Gastroesophageal sphincter (tissue), 4 donors: ENCODE data around the gene MAPK8. TPM values are rescaled to one million over a fixed set of nuclear protein-coding genes. Genes with fewer than 3 reads are reported as not detected.

Experiments
- ATAC-seq: fragments of 150-250 bp; one replicate; pipeline ENCODE4 v1.9.1; 2016; ENCODE audit warnings: mild to moderate bottlenecking, moderate library complexity
- H3K27ac ChIP-seq, 4 donors: fragments of 200-600 bp; sonication (generic) in 3 of 4; 1 replicate in 3 of 4; 2 replicates in 1 of 4; pipeline ENCODE4 v1.5.1; 2016 to 2019
- H3K27me3 ChIP-seq: fragments of 200-600 bp; sonication (generic); one replicate; pipeline ENCODE4 v1.5.1; 2019
- H3K36me3 ChIP-seq, 2 donors: fragments of 200-600 bp; sonication (generic); one replicate each; pipeline ENCODE4 v1.5.1; 2019; ENCODE audit warnings: control low read depth in 1 of 2
- H3K4me1 ChIP-seq, 3 donors: fragments of 200-600 bp; sonication (generic); 1 replicate in 2 of 3; 2 replicates in 1 of 3; pipeline ENCODE4 v1.5.1; 2016 to 2019; ENCODE audit warnings: control low read depth in 2 of 3
- H3K4me3 ChIP-seq, 2 donors: fragments of 200-600 bp; sonication (generic); one replicate each; pipeline ENCODE4 v1.5.1; 2019; ENCODE audit warnings: mild to moderate bottlenecking in 1 of 2, moderate library complexity in 1 of 2
- H3K9me3 ChIP-seq, 3 donors: fragments of 200-600 bp; sonication (generic); one replicate each; pipeline ENCODE4 v1.5.1; 2017 to 2019; ENCODE audit warnings: control low read depth in 2 of 3
- CTCF ChIP-seq, 4 experiments: fragments of 200-600 bp in 2 of 4; fragments of 450-650 bp in 2 of 4; sonication (generic) in 1 of 4; IDR thresholded peaks; one replicate each; pipeline ENCODE4 v1.5.1; 2017 to 2019; ENCODE audit warnings: antibody characterized with exemption in 4 of 4, mild to moderate bottlenecking in 2 of 4, moderate library complexity in 2 of 4
- EP300 ChIP-seq: sonication (generic); formaldehyde crosslinking; IDR thresholded peaks from one replicate; pipeline ENCODE4 v1.6.1; 2017; ENCODE audit warnings: antibody characterized with exemption, mild to moderate bottlenecking
- POLR2A ChIP-seq, 2 donors: fragments of 450-650 bp; IDR thresholded peaks; one replicate each; pipeline ENCODE4 v1.6.1; 2017; ENCODE audit warnings: antibody characterized with exemption in 2 of 2, mild to moderate bottlenecking in 2 of 2, moderate library complexity in 1 of 2
- POLR2AphosphoS5 ChIP-seq: sonication (generic); formaldehyde crosslinking; IDR thresholded peaks from one replicate; pipeline ENCODE4 v1.6.1; 2017; ENCODE audit warnings: antibody characterized with exemption
- WGBS, 2 donors: methylation state at CpG; one replicate each; pipeline ENCODE4 v1.1.5; 2018; ENCODE audit warnings: low coverage in 1 of 2; 5-methylcytosine and 5-hydroxymethylcytosine counted together
- total RNA-seq, 4 donors: library from RNA; depleted of rRNA; stranded (reverse); fragments of >200 nt; gene quantifications; one replicate each; pipeline ENCODE4 v1.1.0, GENCODE V29; 2016

Gene MAPK8
- total RNA-seq, 4 donors from 2014 or later, result 35.6 to 63.7 (median 40.7) TPM

DNA sequence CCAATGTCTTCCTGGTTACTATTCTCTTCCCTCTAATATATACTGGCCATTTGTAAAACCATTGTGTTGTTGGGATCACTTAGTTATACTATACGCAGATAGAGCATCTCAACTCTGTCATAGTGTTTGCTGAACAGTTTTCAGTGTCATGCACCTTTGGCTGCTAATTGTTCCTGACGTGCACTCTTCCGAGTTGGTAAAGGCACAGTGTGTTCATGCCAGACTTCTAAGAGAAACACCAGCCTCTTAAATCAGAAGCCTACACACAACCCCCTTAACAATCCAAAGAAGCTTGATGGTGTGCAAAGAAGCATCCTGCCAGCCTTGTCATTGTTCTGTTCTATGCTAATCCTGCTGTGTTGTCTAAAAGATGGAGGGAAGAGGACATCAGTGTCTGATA is 131.1 kb downstream of the MAPK8 start:
- ATAC-seq, result no peak
- no peak overlapping the region for H3K27ac ChIP-seq
- WGBS, 2 donors, result 100% methylated on average over 2 of the region's 3 CpGs
- H3K4me3 ChIP-seq, result no peak overlapping the region
- no peaks in the 10 kb centered on the region for H3K9me3 ChIP-seq
- TF ChIP-seq CTCF (IDR thresholded peaks at IDR 0.05) (no peak), POLR2AphosphoS5 (no peak), POLR2A (IDR thresholded peaks at IDR 0.05) (no peak), EP300 (no peak)
- H3K4me1 ChIP-seq, result no peaks in the 10 kb centered on the region
- H3K36me3 ChIP-seq, result peaks cover 0 to 56% of the 10 kb centered on the region in 2 donors
- H3K27me3 ChIP-seq, result no peaks in the 10 kb centered on the region

- Histone ChIP-seq H3K36me3 (peaks cover 0 to 44% of the 10 kb centered on the region in 2 donors), H3K27me3 (no peaks in the 10 kb centered on the region), H3K4me1 (no peaks in the 10 kb centered on the region), H3K9me3 (no peaks in the 10 kb centered on the region), H3K27ac (no peak overlapping the region), H3K4me3 (no peak overlapping the region)
- WGBS, 2 donors, result 79 to 92% methylated on average over 2 of the region's 2 CpGs
- TF ChIP-seq CTCF (IDR thresholded peaks at IDR 0.05), result no peak
- TF ChIP-seq POLR2AphosphoS5, result no peak
- TF ChIP-seq POLR2A (IDR thresholded peaks at IDR 0.05), result no peak
- no peak for TF ChIP-seq EP300
- no peak for ATAC-seq
Observed at GRCh38 chr10:48439031-48439430, 132.6 kb downstream of the MAPK8 start.

DNA sequence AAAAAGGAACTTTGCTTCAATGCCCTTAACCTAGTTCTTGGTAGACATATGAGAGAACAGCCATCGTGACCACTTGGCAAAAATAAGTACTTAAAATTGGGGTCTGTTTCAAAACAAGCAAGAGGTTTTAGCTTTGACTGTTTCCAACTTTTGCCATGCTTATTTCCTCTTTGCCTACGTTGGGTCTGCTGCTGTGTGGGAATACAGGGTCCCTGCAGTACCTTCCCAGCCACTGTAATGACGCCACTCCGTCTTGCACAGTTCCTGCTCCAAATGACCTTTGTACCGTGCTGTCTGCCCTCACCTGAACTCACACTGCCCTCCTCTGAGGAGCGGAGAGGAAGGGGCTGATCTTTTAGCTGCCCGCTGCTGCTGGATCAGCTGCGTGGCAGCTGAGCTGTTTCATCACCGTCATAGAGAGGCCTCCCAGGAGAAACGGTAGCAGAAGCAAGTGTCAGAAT is 133.1 kb downstream of the MAPK8 start:
- no peaks in the 10 kb centered on the region for H3K27me3 ChIP-seq
- peaks cover 0 to 39% of the 10 kb centered on the region in 2 donors for H3K36me3 ChIP-seq
- H3K4me1 ChIP-seq, result no peaks in the 10 kb centered on the region
- TF ChIP-seq CTCF (IDR thresholded peaks at IDR 0.05) (no peak), EP300 (no peak), POLR2A (IDR thresholded peaks at IDR 0.05) (no peak), POLR2AphosphoS5 (no peak)
- no peak overlapping the region for H3K27ac ChIP-seq
- WGBS, 2 donors, result 59 to 84% methylated on average over 9 to 10 of the region's 10 CpGs
- H3K9me3 ChIP-seq, result no peaks in the 10 kb centered on the region
- H3K4me3 ChIP-seq, result no peak overlapping the region
- no peak for ATAC-seq

DNA sequence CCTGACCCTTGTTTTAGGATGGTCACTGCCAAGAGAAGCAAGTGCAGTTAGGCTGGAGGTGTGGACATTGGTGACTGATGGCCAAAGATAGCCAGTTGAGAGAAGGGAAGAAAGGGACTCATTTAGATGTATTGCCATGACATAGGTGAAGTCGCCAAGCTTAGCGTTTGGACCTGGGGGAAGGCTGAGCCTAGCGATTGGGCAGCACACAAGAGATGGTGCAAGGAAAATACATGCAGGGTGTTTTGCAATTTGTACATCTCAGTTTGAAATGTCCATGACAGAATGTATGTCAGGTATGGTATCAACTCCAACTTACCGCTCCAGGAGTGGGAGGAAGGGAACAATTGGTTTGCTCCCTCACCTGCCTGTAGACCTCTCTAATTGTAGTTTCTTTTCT is 134.3 kb downstream of the MAPK8 start:
- H3K9me3 ChIP-seq, result no peaks in the 10 kb centered on the region
- H3K36me3 ChIP-seq, result peaks cover 0 to 29% of the 10 kb centered on the region in 2 donors
- no peak for ATAC-seq
- no peak overlapping the region for H3K4me3 ChIP-seq
- no peaks in the 10 kb centered on the region for H3K4me1 ChIP-seq
- no peaks in the 10 kb centered on the region for H3K27me3 ChIP-seq
- TF ChIP-seq POLR2A (IDR thresholded peaks at IDR 0.05) (no peak), CTCF (IDR thresholded peaks at IDR 0.05) (no peak), POLR2AphosphoS5 (no peak)
- no peak overlapping the region for H3K27ac ChIP-seq
- WGBS, 2 donors, result 92 to 95% methylated on average over 4 of the region's 4 CpGs

DNA sequence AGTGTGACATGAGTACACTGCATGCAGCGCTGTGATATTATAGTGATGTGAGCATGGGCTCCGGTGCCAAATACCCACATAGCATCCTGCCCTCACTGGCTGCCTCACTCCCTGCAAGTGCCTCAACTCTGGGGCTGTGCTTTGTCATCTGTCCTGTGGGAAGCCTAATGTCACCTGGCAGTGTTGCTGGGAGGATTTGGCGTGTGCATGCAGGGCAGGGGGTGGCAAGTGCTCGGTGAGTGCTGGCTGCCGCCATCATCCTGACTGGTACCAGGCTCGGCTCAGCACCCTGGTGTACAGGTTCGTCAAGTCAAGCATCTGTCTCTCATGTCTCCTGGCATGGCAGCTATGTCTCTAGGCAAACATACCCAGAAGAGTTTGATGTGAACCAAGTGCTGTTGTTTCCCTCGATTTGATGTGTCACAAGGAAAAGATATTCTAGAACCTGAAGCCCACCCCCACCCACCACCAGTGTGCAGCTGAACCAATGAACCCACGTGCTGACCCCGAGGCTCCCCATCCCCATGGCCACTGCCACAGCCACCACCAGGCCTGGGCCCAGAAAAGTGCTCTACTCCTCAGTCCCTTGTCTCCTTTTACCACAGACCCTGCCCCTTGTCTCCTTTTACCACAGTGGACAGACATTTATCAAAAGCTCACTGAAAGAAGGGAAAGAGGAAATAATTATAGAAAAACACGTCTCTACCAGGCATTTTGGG is 135.8 kb downstream of the MAPK8 start:
- Histone ChIP-seq H3K9me3 (no peaks in the 10 kb centered on the region), H3K36me3 (peaks cover 0 to 14% of the 10 kb centered on the region in 2 donors), H3K27me3 (no peaks in the 10 kb centered on the region), H3K4me3 (no peak overlapping the region), H3K27ac (no peak overlapping the region), H3K4me1 (no peaks in the 10 kb centered on the region)
- WGBS, 2 donors, result 36 to 60% methylated on average over 2 to 4 of the region's 11 CpGs
- TF ChIP-seq CTCF (IDR thresholded peaks at IDR 0.05), result no peak
- TF ChIP-seq POLR2AphosphoS5, result no peak
- no peak for TF ChIP-seq POLR2A (IDR thresholded peaks at IDR 0.05)
- no peak for TF ChIP-seq EP300
- ATAC-seq, result no peak
